Activated gamma-delta T cell treated with Interleukin-2 at 50 U/mL for 16 hours (primary cell): ENCODE data around the gene MACC1.
"Not testable (repeated sequence)": the region's sequence is repeated elsewhere in the genome, so short reads cannot be mapped to it uniquely, and the experiment has no call there.

Source experiments
- DNase-seq: peaks from one replicate; pipeline ENCODE4 v3.0.0-alpha.2; 2020

The MACC1 gene

DNA sequence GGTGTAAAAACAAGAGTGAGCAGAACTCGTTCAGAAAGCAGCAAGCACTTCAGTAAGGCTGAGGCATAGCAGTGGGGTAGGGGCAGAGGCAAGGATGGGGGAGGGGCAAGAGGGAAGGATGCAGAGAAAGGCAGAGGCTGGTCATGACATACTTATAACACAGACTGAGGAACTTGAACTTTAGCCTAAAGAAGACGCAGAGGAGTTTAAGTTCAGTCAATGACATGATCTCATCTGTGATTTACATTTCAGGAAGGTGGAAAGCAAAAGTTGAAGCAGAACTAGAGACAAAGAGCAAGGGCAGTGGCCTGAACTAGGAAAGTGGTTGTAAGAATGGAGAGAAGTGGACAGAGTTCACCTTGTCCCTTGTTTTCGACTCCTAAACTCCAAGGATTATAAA lies 15.8 kb downstream of the MACC1 start:
- no peak for DNase-seq

DNA sequence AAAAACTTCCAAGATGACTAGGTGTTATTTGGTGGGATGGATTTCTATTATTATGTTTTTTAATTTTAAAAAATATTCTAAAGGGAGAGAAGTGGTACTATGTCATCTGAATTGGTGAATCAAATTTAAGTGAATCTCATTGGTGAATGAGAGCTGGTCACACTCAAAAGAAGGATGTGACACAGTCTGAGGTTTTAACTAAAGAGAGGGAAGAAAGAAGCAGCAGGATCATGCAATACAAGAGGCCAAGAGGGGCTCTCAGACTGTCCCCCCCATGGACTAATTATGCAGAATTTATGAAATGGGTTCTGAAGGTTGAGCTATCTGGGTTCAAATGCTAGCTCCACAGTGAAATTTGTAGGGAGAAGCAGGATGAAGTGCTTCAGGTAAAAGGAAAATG lies 16.2 kb downstream of the MACC1 start:
- DNase-seq, result no peak

DNA sequence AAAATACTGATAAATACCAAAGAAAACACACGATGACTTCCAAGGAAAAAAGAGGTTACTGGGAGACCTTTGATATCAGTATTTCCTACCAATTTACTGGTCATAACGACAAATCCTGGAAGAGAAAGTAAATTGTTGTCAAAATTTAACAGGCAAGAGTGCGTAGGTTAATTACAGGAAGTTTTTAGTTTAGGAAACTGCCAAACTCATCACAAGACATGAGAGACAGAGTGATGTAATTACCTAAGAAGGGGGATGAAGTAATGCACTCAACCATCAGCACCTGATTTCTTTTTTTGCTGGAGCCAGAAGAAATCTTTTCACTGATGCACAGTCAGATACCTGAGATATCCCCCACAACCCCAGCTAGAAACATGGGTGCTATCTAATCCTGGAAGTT lies 16.8 kb downstream of the MACC1 start:
- DNase-seq, result no peak

DNA sequence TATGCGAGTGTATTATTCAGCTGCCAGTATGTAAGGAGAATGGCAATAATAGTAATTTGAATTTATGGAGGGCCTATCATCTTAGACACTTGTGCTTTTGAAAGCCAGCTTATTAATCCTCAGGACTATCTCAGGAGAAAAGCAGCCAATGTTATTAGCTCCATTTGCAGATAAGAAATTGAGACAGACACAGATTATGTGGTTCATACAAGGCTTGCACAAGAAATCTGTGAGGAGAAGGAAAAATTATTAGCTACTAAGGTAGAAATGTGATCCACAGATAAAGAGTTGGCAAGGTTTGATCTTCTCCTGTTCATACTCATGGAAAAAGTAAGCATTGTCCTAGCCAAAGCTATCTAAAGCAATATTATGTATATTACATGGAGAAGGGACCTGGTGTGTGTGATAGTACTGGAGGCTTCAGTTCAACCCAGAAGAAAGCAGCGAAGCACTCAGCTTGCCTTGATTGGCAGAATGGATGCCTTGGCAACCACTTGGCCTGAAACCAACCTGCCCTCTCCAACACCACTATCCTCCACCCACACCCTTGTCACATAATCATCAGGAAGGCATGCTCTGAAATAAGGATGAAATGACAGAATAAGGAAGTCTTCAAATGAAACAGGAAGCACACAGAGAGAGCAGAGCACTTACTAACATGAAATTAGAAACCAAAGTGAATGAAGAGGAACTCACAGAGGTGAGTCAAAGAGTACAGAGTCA lies 18.0 kb downstream of the MACC1 start:
- no peak for DNase-seq

DNA sequence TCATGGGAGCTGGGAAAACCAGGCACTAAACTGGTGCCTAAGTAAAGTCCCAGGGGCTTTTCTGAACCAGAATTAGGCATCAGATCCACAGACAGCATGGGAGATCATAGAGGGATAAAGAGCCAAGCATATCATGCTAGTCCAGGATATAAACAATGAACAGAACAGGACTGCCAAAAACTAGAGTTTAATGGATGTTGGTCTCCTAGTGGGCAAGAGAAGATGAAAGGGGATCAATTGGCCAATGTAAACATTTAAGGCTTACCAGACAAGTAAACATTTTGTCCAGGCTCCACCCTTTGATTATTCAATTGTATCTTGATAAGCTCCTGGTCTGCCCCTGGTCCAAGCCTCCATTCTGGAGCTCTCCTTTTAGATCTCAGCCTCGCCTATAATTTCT lies 18.9 kb downstream of the MACC1 start:
- no peak for DNase-seq

DNA sequence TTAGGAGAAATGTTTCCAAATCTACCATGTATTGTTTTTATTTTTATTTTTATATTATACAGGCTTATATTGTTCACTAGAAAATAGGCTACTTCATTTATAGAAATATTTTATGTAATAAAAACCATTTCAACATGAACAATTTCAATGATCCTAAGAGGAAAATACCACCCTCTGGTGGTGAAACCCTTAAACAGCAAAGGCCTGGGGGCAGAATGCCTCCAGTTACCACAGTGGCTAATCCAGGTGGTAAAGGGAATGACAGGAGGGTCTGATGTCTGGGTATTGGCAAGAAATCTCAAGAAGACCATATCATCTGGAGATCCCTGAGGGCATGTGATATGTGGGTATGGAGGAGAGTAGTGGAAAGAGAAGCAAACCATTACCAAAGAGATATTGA lies 19.3 kb downstream of the MACC1 start:
- no peak for DNase-seq

DNA sequence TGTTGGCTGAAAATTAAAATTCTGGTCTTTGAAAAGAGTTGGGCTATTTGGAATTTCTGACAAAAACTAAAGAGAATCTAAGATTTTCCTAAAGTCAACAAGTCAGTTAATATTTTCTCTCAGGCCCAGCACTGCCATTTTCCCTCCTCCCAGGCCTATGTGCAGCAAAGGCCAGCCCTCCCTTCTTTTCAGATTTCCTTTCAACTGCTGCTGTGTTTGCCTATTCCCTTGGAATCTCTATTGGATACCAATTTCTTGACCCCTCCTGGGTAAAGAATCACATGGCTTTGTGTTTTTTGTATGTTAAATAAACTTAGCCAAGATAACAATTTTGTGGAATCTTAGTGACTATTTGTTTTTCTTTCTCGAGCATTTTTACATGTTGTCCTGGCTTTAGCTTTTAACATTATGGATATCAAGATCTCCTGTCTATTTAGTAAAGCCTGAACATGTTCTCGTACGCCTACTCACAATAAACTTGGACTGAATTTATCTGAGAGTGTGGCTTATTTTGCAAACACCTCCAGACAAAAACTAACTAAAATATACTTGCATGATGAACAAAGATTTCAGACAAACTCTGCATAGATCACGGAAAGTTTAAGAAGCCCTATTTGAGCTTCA lies 19.9 kb downstream of the MACC1 start:
- DNase-seq, result no peak

DNA sequence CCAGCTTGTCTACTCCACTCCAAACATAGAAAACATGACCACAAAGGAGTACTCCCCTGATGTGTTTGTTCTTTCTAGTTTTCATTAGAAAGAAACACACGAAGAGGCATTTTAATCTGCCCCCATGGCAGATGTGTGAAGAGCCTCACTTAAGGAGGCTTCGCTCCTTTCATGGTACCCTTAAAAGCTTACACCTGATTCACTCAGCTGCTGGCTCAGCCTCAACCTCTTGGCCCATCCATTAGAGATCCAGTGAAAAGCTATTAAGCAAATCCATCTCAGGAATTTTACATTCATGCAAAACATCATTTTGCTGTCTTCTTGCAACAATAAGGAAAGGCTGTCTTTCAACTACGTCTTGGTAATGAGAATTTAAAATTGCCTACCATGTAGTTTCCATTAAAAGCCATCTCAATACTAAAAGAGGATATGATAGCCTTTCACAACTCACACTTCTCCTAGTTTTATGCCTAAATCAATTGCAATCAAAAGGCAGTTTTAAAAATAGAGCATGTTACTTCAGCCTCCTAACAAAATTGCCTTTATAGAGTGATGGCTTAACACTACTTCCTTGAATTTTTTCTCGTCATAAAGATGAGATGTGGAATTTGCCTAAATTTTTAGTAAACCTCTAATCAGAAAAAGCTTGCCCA lies 22.7 kb downstream of the MACC1 start:
- DNase-seq, result no peak

DNA sequence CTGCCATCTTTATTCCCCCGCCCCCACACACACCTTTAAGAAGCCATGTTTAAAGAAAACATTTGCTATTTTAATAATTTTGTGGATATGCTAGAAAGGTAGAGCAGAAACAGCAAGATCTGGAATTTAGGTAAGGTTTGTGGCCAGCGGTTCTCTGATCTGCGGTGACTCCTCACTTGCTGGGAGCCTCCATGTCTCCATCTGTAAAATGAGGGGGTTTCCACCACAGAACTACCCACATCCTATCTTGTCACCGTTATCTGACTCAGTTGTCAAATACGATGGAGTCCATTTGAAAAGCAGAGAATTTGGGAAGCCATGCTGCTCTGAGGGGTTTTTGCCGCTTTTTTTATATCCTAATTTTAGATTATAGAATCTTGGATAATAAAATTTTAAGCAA lies 23.3 kb downstream of the MACC1 start:
- no peak for DNase-seq

DNA sequence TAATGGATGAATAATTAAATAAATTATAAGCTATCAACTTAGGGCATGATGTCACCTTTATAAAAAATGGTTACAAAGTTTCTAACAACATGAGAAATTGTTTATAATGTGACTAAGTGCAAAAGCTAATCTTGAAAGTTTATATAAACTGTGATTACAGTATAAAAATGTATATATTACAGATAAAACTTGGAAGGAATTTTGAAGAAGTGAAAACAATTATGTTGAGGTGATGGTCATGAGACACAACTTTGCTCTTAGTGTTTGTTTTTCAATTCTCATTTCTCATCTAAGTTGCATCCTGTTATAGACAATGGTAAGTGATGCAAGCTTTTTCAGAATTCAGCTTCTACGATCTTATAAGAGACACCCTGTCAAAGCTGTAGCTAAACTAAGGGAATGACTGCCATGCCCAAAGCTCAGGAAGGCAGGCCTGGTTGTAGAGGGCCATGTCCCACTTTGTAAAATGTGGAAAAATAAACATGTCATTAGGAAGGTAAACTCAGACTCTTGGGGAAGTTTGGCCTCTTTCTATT lies 23.9 kb downstream of the MACC1 start:
- DNase-seq, result no peak

DNA sequence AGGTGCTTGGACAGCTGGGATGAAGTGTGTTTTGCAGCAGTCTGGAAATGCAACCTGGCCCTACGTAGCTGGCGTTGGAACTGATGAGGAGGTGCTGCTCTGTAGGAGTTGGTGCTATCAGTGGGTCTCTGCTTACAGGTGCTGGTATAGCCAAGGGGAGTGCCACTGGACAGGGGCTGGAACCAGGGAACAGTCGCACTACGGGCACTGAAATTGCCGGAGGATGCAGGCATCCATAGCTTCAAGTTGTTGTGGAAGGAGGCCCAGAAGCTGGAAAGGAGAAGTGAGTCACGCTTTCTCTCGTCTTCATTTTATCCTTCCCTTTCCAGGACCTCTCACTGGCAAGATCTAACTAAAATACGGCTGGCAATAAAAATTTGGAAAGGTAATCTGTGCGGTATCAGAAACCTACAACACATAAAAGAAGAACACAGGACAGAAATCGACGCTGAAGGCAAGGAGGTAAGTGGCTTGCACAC lies 25.8 kb downstream of the MACC1 start:
- no peak for DNase-seq

DNA sequence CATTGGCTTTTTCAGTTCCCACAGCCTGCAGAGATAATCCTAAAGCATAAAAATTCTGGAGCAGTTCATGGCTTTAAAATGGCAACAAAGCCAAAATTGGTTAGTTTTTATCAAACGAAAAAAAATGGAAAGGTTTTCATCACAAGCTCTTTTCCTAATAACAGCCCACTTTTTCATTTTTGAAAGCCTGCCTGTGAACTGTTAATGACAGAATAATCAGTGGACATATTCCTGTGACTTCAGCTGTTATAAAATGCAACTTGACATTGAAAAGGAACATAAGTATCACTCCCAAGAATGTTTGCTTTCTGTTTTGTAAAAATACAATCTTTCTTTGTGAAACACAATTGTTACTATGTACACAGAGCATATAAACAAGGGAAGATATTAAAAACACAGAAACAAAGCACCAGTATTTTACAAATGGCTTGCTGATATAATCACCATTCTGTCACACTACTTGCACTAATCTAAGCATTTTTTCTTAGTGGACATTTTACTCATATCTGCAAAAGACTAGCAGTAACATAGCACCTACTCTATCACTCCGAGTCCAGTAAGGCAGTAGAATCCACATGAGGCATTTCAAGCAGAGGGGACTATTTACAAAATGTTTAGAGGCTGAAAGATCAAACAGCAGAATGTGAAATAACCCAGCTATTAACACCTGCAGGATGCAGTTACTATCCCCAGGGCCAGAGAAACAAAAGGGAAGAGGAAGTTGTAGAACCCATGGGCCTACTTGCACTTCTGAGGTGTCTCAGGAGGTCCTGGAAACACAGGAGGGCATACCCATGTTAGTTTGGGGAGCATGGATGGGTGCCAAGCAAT lies 26.4 kb downstream of the MACC1 start:
- no peak for DNase-seq

DNA sequence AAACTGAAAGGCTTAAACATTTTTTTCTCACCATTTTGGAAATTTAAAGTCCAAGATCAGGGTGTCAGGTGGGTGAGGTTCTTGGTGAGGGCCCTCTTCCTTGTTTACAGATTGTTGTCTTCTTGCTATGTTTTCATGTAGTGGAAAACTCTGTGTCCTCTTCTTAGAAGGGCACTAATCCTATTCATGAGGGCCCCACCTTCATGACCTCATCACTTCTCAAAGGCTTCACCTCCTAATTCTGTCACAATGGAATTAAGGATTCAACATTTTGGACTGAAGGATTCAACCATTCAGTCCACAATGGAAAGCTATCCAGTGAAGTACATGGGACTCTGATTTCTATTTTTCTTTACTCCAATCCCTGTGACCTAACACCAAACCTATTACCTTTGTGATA lies 27.3 kb downstream of the MACC1 start:
- DNase-seq, result no peak

DNA sequence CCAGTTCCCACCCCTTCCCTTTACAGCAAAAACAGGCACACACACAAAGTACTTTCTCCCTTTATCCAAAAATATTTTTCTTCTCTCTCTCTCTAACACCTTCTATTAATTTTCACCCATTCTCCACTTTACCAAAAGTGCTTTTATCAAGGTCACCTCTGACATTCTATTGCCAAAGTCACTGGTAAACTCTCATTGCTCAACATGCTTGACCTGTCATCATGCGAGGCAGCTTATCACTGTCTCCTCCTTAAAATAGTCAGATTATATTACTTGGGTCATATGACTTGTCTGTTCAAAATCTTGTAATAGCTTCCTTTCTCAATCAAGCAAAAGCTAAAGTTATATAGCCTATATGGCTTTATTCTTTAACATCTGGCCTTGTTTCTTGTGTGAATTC lies 28.6 kb downstream of the MACC1 start:
- no peak for DNase-seq

DNA sequence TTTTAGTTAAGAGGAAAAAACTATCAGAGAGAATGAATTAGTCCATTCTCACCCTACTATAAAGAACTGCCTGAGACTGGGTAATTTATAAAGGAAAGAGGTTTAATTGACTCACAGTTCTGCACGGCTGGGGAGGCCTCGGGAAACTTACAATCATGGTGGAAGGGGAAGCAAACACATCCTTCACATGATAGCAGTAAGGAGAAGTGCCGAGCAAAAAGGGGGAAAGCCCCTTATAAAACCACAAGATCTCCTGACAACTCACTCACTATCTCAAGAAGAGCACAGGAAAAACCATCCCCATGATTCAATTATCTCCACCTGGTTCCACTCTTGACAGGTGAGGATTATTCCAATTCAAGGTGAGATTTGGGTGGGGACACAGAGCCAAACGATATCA lies 29.3 kb downstream of the MACC1 start:
- not testable (repeated sequence) for DNase-seq

DNA sequence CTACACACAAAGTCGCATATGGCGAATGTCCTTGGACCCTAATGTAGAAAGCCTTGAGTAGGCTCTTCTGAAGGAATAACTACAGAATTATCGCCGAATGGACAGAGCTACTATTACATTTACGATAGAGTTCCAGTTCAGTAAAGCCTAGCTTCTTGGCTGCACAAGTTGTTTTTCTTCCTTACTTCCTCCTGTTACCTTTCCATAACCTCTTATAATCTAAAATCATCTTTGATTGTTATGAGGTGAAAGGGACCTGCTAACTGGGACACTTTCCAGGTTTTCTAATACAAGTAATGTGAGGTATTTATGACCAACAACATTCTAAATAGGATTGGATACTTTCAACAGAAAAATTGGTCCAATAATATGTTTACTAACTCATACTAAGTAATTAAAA lies 31.2 kb downstream of the MACC1 start:
- no peak for DNase-seq

DNA sequence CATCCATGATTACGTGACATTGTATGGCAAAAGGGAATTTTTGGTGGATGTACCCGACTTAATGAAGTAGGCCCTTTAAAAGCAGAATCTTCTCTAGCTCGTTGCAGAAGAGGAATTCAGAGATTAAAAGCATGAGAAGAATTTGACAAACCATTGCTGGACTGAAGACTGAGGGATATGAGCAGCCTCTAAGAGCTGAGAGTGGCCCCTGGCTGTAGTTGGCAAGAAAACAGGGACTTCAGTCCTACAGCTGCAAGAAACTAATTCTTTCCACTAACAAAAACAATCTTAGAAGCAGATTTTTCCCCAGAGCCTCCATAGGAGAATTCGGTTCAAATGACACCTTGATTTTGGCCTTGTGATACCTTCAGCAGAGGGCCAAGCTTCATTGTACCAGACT lies 34.1 kb downstream of the MACC1 start:
- DNase-seq, result no peak

DNA sequence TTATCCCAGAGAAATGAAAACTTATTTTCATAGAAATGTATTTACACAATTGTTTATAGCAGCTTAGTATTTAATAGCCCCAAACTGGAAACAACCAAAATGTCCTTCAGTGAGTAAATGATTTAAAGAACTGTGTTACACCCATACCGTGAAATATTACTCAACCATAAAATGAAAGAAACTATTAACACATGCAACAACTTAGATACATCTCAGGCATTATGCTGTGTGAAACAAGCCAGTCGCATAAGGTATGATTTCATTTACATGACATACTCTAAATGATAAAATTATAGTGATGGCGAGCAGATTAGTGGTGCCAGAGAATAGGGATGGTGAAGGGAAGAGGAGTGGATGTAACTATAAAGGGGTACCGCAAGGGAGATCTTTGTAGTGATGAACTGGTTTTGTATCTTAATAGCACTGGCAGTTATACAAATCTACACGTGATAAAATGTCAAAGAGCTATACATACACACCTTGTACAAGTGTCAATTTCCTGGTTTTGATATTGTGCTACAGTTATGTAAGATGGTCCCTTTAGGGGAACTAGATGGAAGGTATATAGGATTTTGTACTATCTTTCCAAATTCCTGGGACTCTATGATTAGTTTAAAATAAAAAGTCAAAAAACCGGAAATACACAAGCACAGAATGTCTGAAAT lies 40.5 kb downstream of the MACC1 start:
- DNase-seq, result no peak

DNA sequence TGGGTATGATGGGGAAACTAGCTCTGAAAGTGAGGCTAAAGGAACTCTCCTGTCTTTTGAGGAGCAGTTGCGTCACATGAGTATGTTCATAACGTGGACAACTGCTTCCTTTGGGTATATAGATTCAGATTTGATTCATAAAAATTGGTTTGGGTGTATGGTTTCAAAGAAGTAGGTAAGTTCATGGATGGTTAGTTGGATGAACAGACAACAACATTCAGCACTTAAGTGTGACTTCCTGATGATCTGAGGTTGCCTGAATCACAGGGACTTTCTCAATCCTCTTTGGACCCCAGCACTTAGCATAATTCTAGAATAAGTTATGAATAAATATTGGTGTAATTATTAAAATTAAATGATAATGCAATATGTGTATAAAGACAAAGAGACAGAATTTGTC lies 43.4 kb downstream of the MACC1 start:
- DNase-seq, result no peak

DNA sequence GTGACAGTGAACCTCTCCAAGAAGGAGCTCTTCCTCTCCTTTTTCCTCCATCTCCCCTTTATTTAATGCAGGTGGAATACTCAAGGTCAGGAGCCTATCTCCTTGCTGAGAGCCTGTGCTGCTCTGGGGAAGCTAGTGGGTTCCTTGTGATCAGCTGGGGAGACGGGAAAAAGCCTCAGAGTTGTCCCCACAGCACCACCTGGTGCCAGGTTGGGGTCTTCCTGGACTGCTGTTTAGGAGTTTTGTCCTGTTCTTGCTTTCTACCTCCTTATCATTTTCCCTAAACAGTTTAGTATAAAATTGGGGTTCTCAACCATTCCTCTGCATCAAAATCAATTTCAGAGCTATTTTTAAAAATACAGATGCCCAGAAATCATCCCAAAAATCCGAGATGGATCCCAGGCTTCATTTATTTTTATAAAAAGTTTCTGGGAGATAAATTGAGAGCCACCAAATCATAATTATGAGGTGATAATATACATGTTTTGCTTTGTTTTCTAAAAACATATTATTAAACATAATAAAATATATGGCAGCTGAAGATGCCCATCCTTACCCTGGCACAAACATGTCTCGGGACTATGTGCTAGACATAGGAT lies 44.3 kb downstream of the MACC1 start:
- DNase-seq, result no peak

DNA sequence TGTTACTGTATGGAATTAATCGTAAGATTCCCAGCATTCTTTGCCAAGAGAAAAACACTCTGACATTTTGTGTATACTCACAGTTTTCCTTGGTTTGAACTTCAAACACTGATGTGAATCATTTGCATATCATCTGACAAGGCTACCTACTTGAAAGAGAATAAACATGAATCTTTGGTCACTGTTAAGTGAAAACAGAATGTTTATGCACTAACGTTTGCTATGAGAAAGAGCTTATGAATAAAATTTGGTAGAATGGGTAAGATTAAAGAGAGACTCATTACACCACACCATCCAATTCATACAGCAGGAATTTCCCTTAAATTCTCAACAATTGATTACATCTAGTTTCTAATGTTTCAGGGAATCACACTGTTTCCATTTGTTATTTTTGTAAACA lies 46.6 kb downstream of the MACC1 start:
- DNase-seq, result no peak

DNA sequence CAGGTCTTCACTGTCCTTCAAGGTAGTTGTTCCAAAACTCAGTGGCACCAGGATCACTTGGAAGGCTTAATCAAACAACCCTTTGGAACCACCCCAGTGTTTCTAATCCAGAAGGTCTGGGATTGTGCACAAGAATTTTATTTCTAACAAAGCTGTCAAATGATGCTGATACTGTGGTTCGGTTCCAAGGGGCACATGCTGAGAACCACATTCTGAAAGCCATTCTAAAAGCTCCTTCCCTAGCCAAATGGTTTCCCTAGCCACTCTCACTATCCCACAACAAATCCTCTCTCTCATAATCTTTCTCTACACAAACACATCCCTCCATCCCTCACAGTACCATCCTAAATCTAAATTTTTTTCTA lies 52.1 kb downstream of the MACC1 start:
- DNase-seq, result no peak
